RWPE2 (cell line): ENCODE measurements around the gene SLC25A43.

Source experiments
- ATAC-seq: fragments of 200-7000 bp; cut with Tn5 transposase; 3 replicates; pipeline ENCODE4 v1.9.1; 2021; ENCODE audit warnings: low read depth
- DNase-seq: peaks from one replicate; pipeline ENCODE4 v3.0.0-alpha.2; 2020; ENCODE audit warnings: low spot score
- H3K27ac ChIP-seq: fragments of 450-650 bp; 2 replicates; pipeline ENCODE4 v1.5.1; 2017; ENCODE audit warnings: mild to moderate bottlenecking; ENCODE audit not compliant: poor library complexity, severe bottlenecking
- H3K27me3 ChIP-seq: fragments of 250-450 bp; sonication (Bioruptor Pico); 2 replicates; pipeline ENCODE4 v1.5.1; 2021; ENCODE audit warnings: mild to moderate bottlenecking, moderate library complexity; ENCODE audit not compliant: insufficient read depth, poor library complexity, severe bottlenecking
- H3K36me3 ChIP-seq: fragments of 250-450 bp; sonication (Bioruptor Pico); 2 replicates; pipeline ENCODE4 v1.5.1; 2020; ENCODE audit warnings: low read depth, mild to moderate bottlenecking, moderate library complexity
- H3K4me1 ChIP-seq: fragments of 250-450 bp; sonication (Bioruptor Pico); 2 replicates; pipeline ENCODE4 v1.5.1; 2021; ENCODE audit warnings: mild to moderate bottlenecking, moderate library complexity; ENCODE audit not compliant: insufficient read depth, poor library complexity, severe bottlenecking
- H3K4me3 ChIP-seq: fragments of 250-450 bp; sonication (Bioruptor Pico); 2 replicates; pipeline ENCODE4 v1.5.1; 2021; ENCODE audit warnings: mild to moderate bottlenecking, moderate library complexity; ENCODE audit not compliant: severe bottlenecking
- H3K9me3 ChIP-seq: fragments of 250-450 bp; sonication (Bioruptor Pico); 2 replicates; pipeline ENCODE4 v1.5.1; 2021; ENCODE audit warnings: mild to moderate bottlenecking, moderate library complexity; ENCODE audit not compliant: severe bottlenecking
- TF ChIP-seq, protein P1 (sequence below): fragments of 450-650 bp; IDR thresholded peaks from one replicate; pipeline ENCODE4 v1.5.1; 2017; ENCODE audit warnings: mild to moderate bottlenecking, moderate library complexity; ENCODE audit not compliant: poor library complexity, severe bottlenecking

SLC25A43 gene

GRCh38 chrX:119410027-119410819 is 11.1 kb downstream of the SLC25A43 start:
- Histone ChIP-seq H3K4me3 (no peak overlapping the region), H3K27me3 (no peaks in the 10 kb centered on the region), H3K9me3 (no peaks in the 10 kb centered on the region), H3K4me1 (peaks cover 3% of the 10 kb centered on the region), H3K27ac (peak overlapping the region; percentile 28), H3K36me3 (peaks cover 3% of the 10 kb centered on the region; the same call in 1 of the 2 replicates)
- DNase-seq: peak; percentile 65
- peak; percentile 94 for ATAC-seq
- TF ChIP-seq, protein P1, sequence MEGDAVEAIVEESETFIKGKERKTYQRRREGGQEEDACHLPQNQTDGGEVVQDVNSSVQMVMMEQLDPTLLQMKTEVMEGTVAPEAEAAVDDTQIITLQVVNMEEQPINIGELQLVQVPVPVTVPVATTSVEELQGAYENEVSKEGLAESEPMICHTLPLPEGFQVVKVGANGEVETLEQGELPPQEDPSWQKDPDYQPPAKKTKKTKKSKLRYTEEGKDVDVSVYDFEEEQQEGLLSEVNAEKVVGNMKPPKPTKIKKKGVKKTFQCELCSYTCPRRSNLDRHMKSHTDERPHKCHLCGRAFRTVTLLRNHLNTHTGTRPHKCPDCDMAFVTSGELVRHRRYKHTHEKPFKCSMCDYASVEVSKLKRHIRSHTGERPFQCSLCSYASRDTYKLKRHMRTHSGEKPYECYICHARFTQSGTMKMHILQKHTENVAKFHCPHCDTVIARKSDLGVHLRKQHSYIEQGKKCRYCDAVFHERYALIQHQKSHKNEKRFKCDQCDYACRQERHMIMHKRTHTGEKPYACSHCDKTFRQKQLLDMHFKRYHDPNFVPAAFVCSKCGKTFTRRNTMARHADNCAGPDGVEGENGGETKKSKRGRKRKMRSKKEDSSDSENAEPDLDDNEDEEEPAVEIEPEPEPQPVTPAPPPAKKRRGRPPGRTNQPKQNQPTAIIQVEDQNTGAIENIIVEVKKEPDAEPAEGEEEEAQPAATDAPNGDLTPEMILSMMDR: no peak

DNA sequence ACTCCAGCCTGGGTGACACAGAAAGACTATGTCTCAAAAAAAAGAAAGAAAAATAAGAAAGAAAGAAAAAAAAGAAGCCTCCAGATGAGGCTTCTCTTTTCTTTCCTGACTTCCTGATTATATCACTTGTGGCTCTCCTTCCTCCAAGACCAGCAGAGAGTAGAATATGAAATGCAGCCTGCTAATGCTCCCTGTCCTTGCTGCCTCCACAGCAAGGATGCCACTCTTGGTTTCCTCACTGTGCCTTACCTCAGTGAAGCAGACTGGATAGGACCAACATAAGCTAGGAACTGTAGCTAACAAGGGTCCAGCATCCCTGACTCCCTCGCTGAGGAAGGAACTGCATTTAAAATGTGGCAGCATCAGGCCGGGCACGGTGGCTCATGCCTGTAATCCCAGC is 11.7 kb downstream of the SLC25A43 start:
- Histone ChIP-seq H3K4me1 (peaks cover 3% of the 10 kb centered on the region), H3K36me3 (peaks cover 3% of the 10 kb centered on the region; the same call in 1 of the 2 replicates), H3K9me3 (no peaks in the 10 kb centered on the region), H3K4me3 (no peak overlapping the region), H3K27ac (peak overlapping the region; percentile 28), H3K27me3 (no peaks in the 10 kb centered on the region)
- TF ChIP-seq, protein P1: no peak
- ATAC-seq (no peak), DNase-seq (no peak)

DNA sequence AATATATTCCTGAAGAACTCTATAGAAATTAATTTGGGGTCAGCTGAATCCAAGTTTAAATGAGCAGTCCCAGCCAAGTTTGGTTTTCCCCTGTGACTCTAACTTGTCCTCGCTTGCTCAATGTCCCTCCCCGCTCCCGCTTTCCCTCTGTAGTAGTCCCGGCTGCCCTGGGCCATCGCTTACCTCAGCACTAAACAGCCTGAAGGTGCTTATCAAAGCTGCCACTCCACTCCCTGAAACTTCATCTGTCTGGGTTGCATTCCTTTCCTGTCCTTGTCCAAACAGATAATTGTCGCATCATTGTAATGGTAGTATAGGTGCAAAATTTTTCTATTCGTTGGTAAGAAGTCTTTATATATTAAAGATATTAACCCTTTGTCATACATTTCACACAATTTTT is 12.8 kb downstream of the SLC25A43 start:
- H3K27me3 ChIP-seq: no peaks in the 10 kb centered on the region
- DNase-seq (no peak), ATAC-seq (no peak)
- peaks cover 3% of the 10 kb centered on the region; the same call in 1 of the 2 replicates for H3K36me3 ChIP-seq
- H3K4me3 ChIP-seq: no peak overlapping the region
- H3K4me1 ChIP-seq: peaks cover 3% of the 10 kb centered on the region
- no peak overlapping the region for H3K27ac ChIP-seq
- no peaks in the 10 kb centered on the region for H3K9me3 ChIP-seq
- TF ChIP-seq, protein P1: no peak

- no peak overlapping the region for H3K27ac ChIP-seq
- no peaks in the 10 kb centered on the region for H3K9me3 ChIP-seq
- ATAC-seq: no peak
- TF ChIP-seq, protein P1: no peak
- H3K36me3 ChIP-seq: peaks cover 3% of the 10 kb centered on the region; the same call in 1 of the 2 replicates
- H3K27me3 ChIP-seq: no peaks in the 10 kb centered on the region
- H3K4me3 ChIP-seq: no peak overlapping the region
- H3K4me1 ChIP-seq: no peaks in the 10 kb centered on the region
- no peak for DNase-seq
Measured at GRCh38 chrX:119417376-119417775, 18.2 kb downstream of the SLC25A43 start.

DNA sequence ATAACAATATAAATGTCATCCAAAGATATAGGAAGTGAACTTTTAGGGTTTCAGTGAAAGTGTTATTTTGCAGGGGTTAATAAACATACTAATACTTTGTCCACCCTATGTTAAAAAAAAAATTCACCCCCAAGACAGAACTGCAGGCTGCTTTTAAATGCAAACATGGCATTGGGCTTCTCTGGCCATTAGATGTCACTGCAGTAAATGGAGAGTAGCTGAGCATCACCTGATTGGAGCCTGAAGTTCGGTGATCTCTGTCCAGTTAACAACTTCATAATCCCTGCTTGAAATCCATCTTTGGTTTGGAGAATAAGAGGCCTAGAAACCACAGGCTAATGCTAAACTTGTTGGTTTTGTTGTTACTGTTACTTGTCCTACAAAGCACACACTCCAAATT is 18.7 kb downstream of the SLC25A43 start:
- TF ChIP-seq, protein P1: peak; percentile 32
- no peak overlapping the region for H3K4me3 ChIP-seq
- no peaks in the 10 kb centered on the region for H3K9me3 ChIP-seq
- no peaks in the 10 kb centered on the region for H3K27me3 ChIP-seq
- no peak for ATAC-seq
- H3K4me1 ChIP-seq: no peaks in the 10 kb centered on the region
- no peak overlapping the region for H3K27ac ChIP-seq
- no peak for DNase-seq
- H3K36me3 ChIP-seq: peaks cover 3% of the 10 kb centered on the region; the same call in 1 of the 2 replicates
